ENCODE data around the gene KLC4.

KLC4 gene

GRCh38 chr6:43082806-43083655 is 23.6 kb downstream of the KLC4 start:
- H3K27ac Mint-ChIP-seq, result peak overlapping the region in 1 of 2 donors; percentile 36
- no peaks in the 10 kb centered on the region for H3K9me3 Mint-ChIP-seq
- no peak for DNase-seq
- H3K4me3 Mint-ChIP-seq, result no peak overlapping the region
- ATAC-seq (replicated peaks), result no peak
- H3K27me3 Mint-ChIP-seq, result peaks cover 16 to 37% of the 10 kb centered on the region in 2 donors
- no peaks in the 10 kb centered on the region for H3K36me3 Mint-ChIP-seq (ENCODE audit: insufficient read depth)
- H3K4me1 Mint-ChIP-seq (ENCODE audit: low read depth in 2 of 2), result no peaks in the 10 kb centered on the region

- H3K4me1 Mint-ChIP-seq (ENCODE audit: low read depth in 2 of 2), result no peaks in the 10 kb centered on the region
- DNase-seq (no peak), ATAC-seq (replicated peaks) (no peak)
- H3K9me3 Mint-ChIP-seq, result no peaks in the 10 kb centered on the region
- H3K36me3 Mint-ChIP-seq (ENCODE audit: insufficient read depth), result no peaks in the 10 kb centered on the region
- no peak overlapping the region for H3K27ac Mint-ChIP-seq
- H3K4me3 Mint-ChIP-seq, result no peak overlapping the region
- peaks cover 1 to 21% of the 10 kb centered on the region in 2 donors for H3K27me3 Mint-ChIP-seq
Measured at GRCh38 chr6:43086022-43086658, 26.7 kb downstream of the KLC4 start.

GRCh38 chr6:43088654-43089056 is 29.2 kb downstream of the KLC4 start:
- Mint-ChIP-seq H3K9me3 (no peaks in the 10 kb centered on the region), H3K4me1 (ENCODE audit: low read depth in 2 of 2) (peaks cover 6 to 12% of the 10 kb centered on the region in 2 donors), H3K4me3 (no peak overlapping the region), H3K27me3 (peaks cover 0 to 13% of the 10 kb centered on the region in 2 donors), H3K27ac (no peak overlapping the region), H3K36me3 (ENCODE audit: insufficient read depth) (no peaks in the 10 kb centered on the region)
- no peak for DNase-seq
- no peak for ATAC-seq (replicated peaks)

GRCh38 chr6:43089467-43089866 is 30.0 kb downstream of the KLC4 start:
- Mint-ChIP-seq H3K36me3 (ENCODE audit: insufficient read depth) (no peaks in the 10 kb centered on the region), H3K27ac (no peak overlapping the region), H3K9me3 (no peaks in the 10 kb centered on the region), H3K4me1 (ENCODE audit: low read depth in 2 of 2) (peaks cover 6 to 18% of the 10 kb centered on the region in 2 donors), H3K27me3 (peaks cover 0 to 5% of the 10 kb centered on the region in 2 donors), H3K4me3 (no peak overlapping the region)
- DNase-seq (no peak), ATAC-seq (replicated peaks) (no peak)

GRCh38 chr6:43089874-43090558 is 30.6 kb downstream of the KLC4 start:
- no peaks in the 10 kb centered on the region for H3K9me3 Mint-ChIP-seq
- no peaks in the 10 kb centered on the region for H3K27me3 Mint-ChIP-seq
- no peak for DNase-seq
- no peak for ATAC-seq (replicated peaks)
- peaks cover 6 to 18% of the 10 kb centered on the region in 2 donors for H3K4me1 Mint-ChIP-seq (ENCODE audit: low read depth in 2 of 2)
- no peak overlapping the region for H3K27ac Mint-ChIP-seq
- H3K4me3 Mint-ChIP-seq, result no peak overlapping the region
- H3K36me3 Mint-ChIP-seq (ENCODE audit: insufficient read depth), result no peaks in the 10 kb centered on the region

GRCh38 chr6:43090559-43090956 is 31.1 kb downstream of the KLC4 start:
- H3K27ac Mint-ChIP-seq, result no peak overlapping the region
- no peaks in the 10 kb centered on the region for H3K9me3 Mint-ChIP-seq
- H3K36me3 Mint-ChIP-seq (ENCODE audit: insufficient read depth), result no peaks in the 10 kb centered on the region
- peaks cover 6 to 21% of the 10 kb centered on the region in 2 donors for H3K4me1 Mint-ChIP-seq (ENCODE audit: low read depth in 2 of 2)
- ATAC-seq (replicated peaks) (no peak), DNase-seq (no peak)
- H3K27me3 Mint-ChIP-seq, result no peaks in the 10 kb centered on the region
- H3K4me3 Mint-ChIP-seq, result no peak overlapping the region

GRCh38 chr6:43091020-43091419 is 31.6 kb downstream of the KLC4 start:
- Mint-ChIP-seq H3K27me3 (no peaks in the 10 kb centered on the region), H3K9me3 (no peaks in the 10 kb centered on the region), H3K27ac (no peak overlapping the region), H3K4me1 (ENCODE audit: low read depth in 2 of 2) (peaks cover 6 to 25% of the 10 kb centered on the region in 2 donors), H3K36me3 (ENCODE audit: insufficient read depth) (no peaks in the 10 kb centered on the region), H3K4me3 (no peak overlapping the region)
- DNase-seq (no peak), ATAC-seq (replicated peaks) (no peak)

- Mint-ChIP-seq H3K4me1 (ENCODE audit: low read depth in 2 of 2) (peaks cover 6 to 25% of the 10 kb centered on the region in 2 donors), H3K9me3 (no peaks in the 10 kb centered on the region), H3K4me3 (no peak overlapping the region), H3K36me3 (ENCODE audit: insufficient read depth) (no peaks in the 10 kb centered on the region), H3K27ac (no peak overlapping the region), H3K27me3 (no peaks in the 10 kb centered on the region)
- ATAC-seq (replicated peaks), result no peak
- no peak for DNase-seq
Measured at GRCh38 chr6:43091436-43091991, 32.1 kb downstream of the KLC4 start.

- H3K4me1 Mint-ChIP-seq (ENCODE audit: low read depth in 2 of 2), result peaks cover 6 to 25% of the 10 kb centered on the region in 2 donors
- H3K36me3 Mint-ChIP-seq (ENCODE audit: insufficient read depth), result no peaks in the 10 kb centered on the region
- H3K9me3 Mint-ChIP-seq, result no peaks in the 10 kb centered on the region
- ATAC-seq (replicated peaks), result no peak
- H3K27me3 Mint-ChIP-seq, result no peaks in the 10 kb centered on the region
- DNase-seq, result no peak
- no peak overlapping the region for H3K4me3 Mint-ChIP-seq
- peak overlapping the region; percentile 12 for H3K27ac Mint-ChIP-seq
Measured at GRCh38 chr6:43092635-43093034, 33.2 kb downstream of the KLC4 start.

GRCh38 chr6:43093436-43094289 is 34.2 kb downstream of the KLC4 start:
- no peak for ATAC-seq (replicated peaks)
- H3K27me3 Mint-ChIP-seq, result no peaks in the 10 kb centered on the region
- peak overlapping the region; percentile 17 to 32 for H3K4me3 Mint-ChIP-seq

GRCh38 chr6:43095939-43096338 is 36.5 kb downstream of the KLC4 start:
- Mint-ChIP-seq H3K4me1 (ENCODE audit: low read depth in 2 of 2) (peaks cover 6 to 25% of the 10 kb centered on the region in 2 donors), H3K27ac (peak overlapping the region in 1 of 2 donors; percentile 31), H3K36me3 (ENCODE audit: insufficient read depth) (no peaks in the 10 kb centered on the region), H3K4me3 (no peak overlapping the region), H3K9me3 (no peaks in the 10 kb centered on the region), H3K27me3 (no peaks in the 10 kb centered on the region)
- DNase-seq (no peak), ATAC-seq (replicated peaks) (no peak)

More at GRCh38 chr6:43093436-43094289, 34.2 kb downstream of the KLC4 start:
- H3K4me1 Mint-ChIP-seq (ENCODE audit: low read depth in 2 of 2), result peaks cover 6 to 25% of the 10 kb centered on the region in 2 donors
- H3K9me3 Mint-ChIP-seq, result no peaks in the 10 kb centered on the region
- no peak overlapping the region for H3K27ac Mint-ChIP-seq
- H3K36me3 Mint-ChIP-seq (ENCODE audit: insufficient read depth), result no peaks in the 10 kb centered on the region
- DNase-seq, result no peak

GRCh38 chr6:43096451-43097097 is 37.1 kb downstream of the KLC4 start:
- ATAC-seq (replicated peaks) (no peak), DNase-seq (no peak)
- Mint-ChIP-seq H3K4me1 (ENCODE audit: low read depth in 2 of 2) (peaks cover 6 to 25% of the 10 kb centered on the region in 2 donors), H3K27ac (no peak overlapping the region), H3K36me3 (ENCODE audit: insufficient read depth) (no peaks in the 10 kb centered on the region), H3K4me3 (no peak overlapping the region), H3K9me3 (no peaks in the 10 kb centered on the region), H3K27me3 (no peaks in the 10 kb centered on the region)

All from effector memory CD8-positive, alpha-beta T cell (primary cell).